DOHH2 (cell line): ENCODE data around the gene PTER.

Experiments
- H3F3A ChIP-seq: fragments of 200-600 bp; sonication (generic), shearing (Covaris generic); 2 replicates; pipeline ENCODE4 v1.6.0; 2016; ENCODE audit warnings: antibody characterized with exemption, mild to moderate bottlenecking; ENCODE audit not compliant: control insufficient read depth, insufficient read depth
- H3K27ac ChIP-seq: fragments of 200-600 bp; sonication (generic); 2 replicates; pipeline ENCODE4 v1.5.1; 2014; ENCODE audit warnings: low read depth, mild to moderate bottlenecking, low read length, moderate library complexity
- H3K27me3 ChIP-seq: fragments of 200-600 bp; sonication (generic); 2 replicates; pipeline ENCODE4 v1.6.1; 2014; ENCODE audit warnings: mild to moderate bottlenecking, low read length, mixed read lengths; ENCODE audit not compliant: control insufficient read depth
- H3K36me3 ChIP-seq: fragments of 200-600 bp; sonication (generic); 2 replicates; pipeline ENCODE4 v1.6.1; 2014; ENCODE audit warnings: mild to moderate bottlenecking, low read length, moderate library complexity, mixed read lengths; ENCODE audit not compliant: control insufficient read depth
- H3K4me1 ChIP-seq: fragments of 200-600 bp; sonication (generic); 2 replicates; pipeline ENCODE4 v1.6.1; 2014; ENCODE audit warnings: mild to moderate bottlenecking, low read length, mixed read lengths; ENCODE audit not compliant: control insufficient read depth
- H3K4me2 ChIP-seq: fragments of 200-600 bp; sonication (generic); 2 replicates; pipeline ENCODE4 v1.6.0; 2014; ENCODE audit warnings: mild to moderate bottlenecking, low read length, moderate library complexity
- H3K4me3 ChIP-seq: fragments of 200-600 bp; sonication (generic); 2 replicates; pipeline ENCODE4 v1.5.1; 2014; ENCODE audit warnings: mild to moderate bottlenecking, low read length, mixed read lengths
- H3K79me2 ChIP-seq: fragments of 200-600 bp; sonication (generic); 2 replicates; pipeline ENCODE4 v1.6.1; 2014; ENCODE audit warnings: mild to moderate bottlenecking, low read length, mixed read lengths; ENCODE audit not compliant: control insufficient read depth
- H3K9me2 ChIP-seq: fragments of 200-600 bp; sonication (generic); replicated peaks from 2 replicates; pipeline ENCODE4 v1.6.1; 2014; ENCODE audit warnings: mild to moderate bottlenecking, low read length, mixed read lengths; ENCODE audit not compliant: control insufficient read depth
- H3K9me3 ChIP-seq: fragments of 200-600 bp; sonication (generic); 2 replicates; pipeline ENCODE4 v1.6.1; 2014; ENCODE audit warnings: antibody characterized with exemption, low read length, mixed read lengths; ENCODE audit not compliant: control insufficient read depth, insufficient read depth
- H4K20me1 ChIP-seq: fragments of 200-600 bp; sonication (generic); 2 replicates; pipeline ENCODE4 v1.6.0; 2014; ENCODE audit warnings: low read depth, mild to moderate bottlenecking, antibody characterized with exemption, low read length, moderate library complexity; ENCODE audit not compliant: control insufficient read depth, insufficient read depth
- EZH2phosphoT487 ChIP-seq: fragments of 200-600 bp; sonication (generic); IDR thresholded peaks from 2 replicates; pipeline ENCODE4 v1.6.1; 2017; ENCODE audit warnings: borderline replicate concordance, mild to moderate bottlenecking, antibody characterized with exemption, low read length, moderate library complexity, mixed read lengths
- TF ChIP-seq, protein P1 (sequence below): fragments of 200-600 bp; sonication (generic); IDR thresholded peaks from one replicate; pipeline ENCODE4 v1.5.1; 2014; ENCODE audit warnings: antibody characterized with exemption, mild to moderate bottlenecking, low read depth, low read length; ENCODE audit not compliant: poor library complexity, severe bottlenecking

The PTER gene

GRCh38 chr10:16545116-16545736, 108.4 kb downstream of the PTER start:
- no peak overlapping the region for H3K4me3 ChIP-seq
- no peaks in the 10 kb centered on the region for H3K4me1 ChIP-seq
- no peaks in the 10 kb centered on the region for H3K9me2 ChIP-seq
- no peak overlapping the region for H3K4me2 ChIP-seq
- no peaks in the 10 kb centered on the region for H3K36me3 ChIP-seq
- H3K27me3 ChIP-seq, result no peaks in the 10 kb centered on the region
- H3K79me2 ChIP-seq, result no peaks in the 10 kb centered on the region
- H3F3A ChIP-seq, result no peaks in the 10 kb centered on the region
- no peaks in the 10 kb centered on the region for H4K20me1 ChIP-seq
- H3K9me3 ChIP-seq, result no peaks in the 10 kb centered on the region
- no peak overlapping the region for H3K27ac ChIP-seq
- no peak for TF ChIP-seq EZH2phosphoT487
- TF ChIP-seq, protein P1, sequence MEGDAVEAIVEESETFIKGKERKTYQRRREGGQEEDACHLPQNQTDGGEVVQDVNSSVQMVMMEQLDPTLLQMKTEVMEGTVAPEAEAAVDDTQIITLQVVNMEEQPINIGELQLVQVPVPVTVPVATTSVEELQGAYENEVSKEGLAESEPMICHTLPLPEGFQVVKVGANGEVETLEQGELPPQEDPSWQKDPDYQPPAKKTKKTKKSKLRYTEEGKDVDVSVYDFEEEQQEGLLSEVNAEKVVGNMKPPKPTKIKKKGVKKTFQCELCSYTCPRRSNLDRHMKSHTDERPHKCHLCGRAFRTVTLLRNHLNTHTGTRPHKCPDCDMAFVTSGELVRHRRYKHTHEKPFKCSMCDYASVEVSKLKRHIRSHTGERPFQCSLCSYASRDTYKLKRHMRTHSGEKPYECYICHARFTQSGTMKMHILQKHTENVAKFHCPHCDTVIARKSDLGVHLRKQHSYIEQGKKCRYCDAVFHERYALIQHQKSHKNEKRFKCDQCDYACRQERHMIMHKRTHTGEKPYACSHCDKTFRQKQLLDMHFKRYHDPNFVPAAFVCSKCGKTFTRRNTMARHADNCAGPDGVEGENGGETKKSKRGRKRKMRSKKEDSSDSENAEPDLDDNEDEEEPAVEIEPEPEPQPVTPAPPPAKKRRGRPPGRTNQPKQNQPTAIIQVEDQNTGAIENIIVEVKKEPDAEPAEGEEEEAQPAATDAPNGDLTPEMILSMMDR, result peak; percentile 67

- Histone ChIP-seq H3K36me3 (no peaks in the 10 kb centered on the region), H3K9me3 (no peaks in the 10 kb centered on the region), H3K79me2 (no peaks in the 10 kb centered on the region), H3K4me1 (no peaks in the 10 kb centered on the region), H3F3A (no peaks in the 10 kb centered on the region), H3K4me3 (no peak overlapping the region), H3K4me2 (no peak overlapping the region), H3K27me3 (no peaks in the 10 kb centered on the region), H3K9me2 (no peaks in the 10 kb centered on the region), H4K20me1 (no peaks in the 10 kb centered on the region), H3K27ac (no peak overlapping the region)
- TF ChIP-seq, protein P1, result no peak
- TF ChIP-seq EZH2phosphoT487, result no peak
Measured at GRCh38 chr10:16547973-16548372, 111.2 kb downstream of the PTER start.

DNA sequence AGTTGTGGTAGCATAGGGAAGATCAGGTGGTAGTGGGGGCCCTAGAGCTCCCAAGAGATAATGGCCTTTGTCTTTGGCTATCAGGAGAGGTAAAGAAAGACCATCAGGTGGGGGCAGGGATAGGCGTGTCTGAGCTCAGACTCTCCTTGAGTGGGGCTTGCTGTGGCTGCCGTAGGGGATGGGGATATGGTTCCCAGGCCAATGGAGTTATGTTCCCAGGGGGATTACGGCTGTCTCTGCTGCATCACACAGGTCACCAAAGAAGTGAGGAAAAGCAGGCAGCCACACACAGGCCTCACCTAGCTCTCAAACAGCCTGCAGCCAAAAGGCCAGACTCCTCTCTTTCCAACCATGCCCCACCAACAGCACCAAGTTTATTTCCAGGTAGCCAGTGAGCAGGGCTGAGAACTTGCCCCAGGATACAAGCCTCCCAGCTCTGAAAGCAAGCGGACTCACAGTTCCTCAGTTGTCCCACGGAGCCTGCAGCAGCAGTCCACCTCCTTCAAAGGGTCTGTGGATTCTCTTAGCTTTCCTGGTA, 122.5 kb downstream of the PTER start:
- no peaks in the 10 kb centered on the region for H3K9me2 ChIP-seq
- no peaks in the 10 kb centered on the region for H3F3A ChIP-seq
- TF ChIP-seq EZH2phosphoT487, result no peak
- TF ChIP-seq, protein P1, result no peak
- no peaks in the 10 kb centered on the region for H3K36me3 ChIP-seq
- no peaks in the 10 kb centered on the region for H4K20me1 ChIP-seq
- H3K4me1 ChIP-seq, result no peaks in the 10 kb centered on the region
- no peaks in the 10 kb centered on the region for H3K9me3 ChIP-seq
- no peak overlapping the region for H3K27ac ChIP-seq
- H3K79me2 ChIP-seq, result no peaks in the 10 kb centered on the region
- no peak overlapping the region for H3K4me2 ChIP-seq
- H3K4me3 ChIP-seq, result no peak overlapping the region
- H3K27me3 ChIP-seq, result peaks cover 2% of the 10 kb centered on the region; the same call in 1 of the 2 replicates
